GM10266 (cell line): Measurements from ENCODE around the gene AQP6.

Experiments
- DNase-seq: peaks from one replicate; pipeline ENCODE4 v3.0.0; 2012; ENCODE audit errors: extremely low spot score
- TF ChIP-seq, protein P1 (sequence below): IDR thresholded peaks from 2 replicates; pipeline ENCODE4 v1.5.1; 2012; ENCODE audit warnings: mild to moderate bottlenecking, low read depth; ENCODE audit not compliant: control insufficient read depth, insufficient read depth; ENCODE audit errors: missing control alignments

Gene AQP6

GRCh38 chr12:49929581-49929980 is 43.2 kb upstream of the AQP6 start:
- TF ChIP-seq, protein P1, sequence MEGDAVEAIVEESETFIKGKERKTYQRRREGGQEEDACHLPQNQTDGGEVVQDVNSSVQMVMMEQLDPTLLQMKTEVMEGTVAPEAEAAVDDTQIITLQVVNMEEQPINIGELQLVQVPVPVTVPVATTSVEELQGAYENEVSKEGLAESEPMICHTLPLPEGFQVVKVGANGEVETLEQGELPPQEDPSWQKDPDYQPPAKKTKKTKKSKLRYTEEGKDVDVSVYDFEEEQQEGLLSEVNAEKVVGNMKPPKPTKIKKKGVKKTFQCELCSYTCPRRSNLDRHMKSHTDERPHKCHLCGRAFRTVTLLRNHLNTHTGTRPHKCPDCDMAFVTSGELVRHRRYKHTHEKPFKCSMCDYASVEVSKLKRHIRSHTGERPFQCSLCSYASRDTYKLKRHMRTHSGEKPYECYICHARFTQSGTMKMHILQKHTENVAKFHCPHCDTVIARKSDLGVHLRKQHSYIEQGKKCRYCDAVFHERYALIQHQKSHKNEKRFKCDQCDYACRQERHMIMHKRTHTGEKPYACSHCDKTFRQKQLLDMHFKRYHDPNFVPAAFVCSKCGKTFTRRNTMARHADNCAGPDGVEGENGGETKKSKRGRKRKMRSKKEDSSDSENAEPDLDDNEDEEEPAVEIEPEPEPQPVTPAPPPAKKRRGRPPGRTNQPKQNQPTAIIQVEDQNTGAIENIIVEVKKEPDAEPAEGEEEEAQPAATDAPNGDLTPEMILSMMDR: no peak
- DNase-seq: no peak

DNA sequence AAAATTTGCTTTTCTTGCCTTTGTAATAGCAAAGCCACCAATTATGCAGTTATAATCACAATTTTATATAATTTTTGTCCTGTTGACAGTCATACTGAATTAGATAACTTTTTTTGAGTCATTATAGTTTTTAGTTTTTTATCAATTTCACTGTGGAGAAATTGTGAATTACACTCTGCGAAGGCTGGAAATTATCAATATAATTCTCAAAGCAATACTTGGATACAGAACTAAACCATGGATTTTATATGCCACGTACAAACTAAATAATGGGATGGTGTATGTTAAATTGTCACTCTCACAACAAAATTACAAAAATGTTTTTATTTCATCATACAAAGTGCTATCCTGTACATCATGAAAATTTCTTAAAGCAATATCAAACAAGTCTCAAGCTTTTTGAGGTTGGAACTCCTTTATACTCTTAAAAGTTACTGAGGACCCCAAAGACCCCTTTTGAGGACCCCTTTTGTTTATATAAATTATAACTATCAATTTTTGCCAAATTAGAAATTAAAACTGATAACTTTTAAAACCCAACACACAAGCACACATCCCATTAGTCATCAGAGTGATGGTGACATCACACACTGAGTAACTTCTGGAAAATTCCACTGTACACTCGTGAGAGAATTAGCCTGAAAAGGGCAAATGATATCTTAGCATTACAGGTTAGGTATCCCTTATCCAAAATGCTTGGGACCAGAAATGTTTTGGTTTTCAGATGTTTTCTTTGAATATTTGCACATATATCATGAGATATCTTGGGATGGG is 42.0 kb upstream of the AQP6 start:
- no peak for DNase-seq
- TF ChIP-seq, protein P1: no peak

DNA sequence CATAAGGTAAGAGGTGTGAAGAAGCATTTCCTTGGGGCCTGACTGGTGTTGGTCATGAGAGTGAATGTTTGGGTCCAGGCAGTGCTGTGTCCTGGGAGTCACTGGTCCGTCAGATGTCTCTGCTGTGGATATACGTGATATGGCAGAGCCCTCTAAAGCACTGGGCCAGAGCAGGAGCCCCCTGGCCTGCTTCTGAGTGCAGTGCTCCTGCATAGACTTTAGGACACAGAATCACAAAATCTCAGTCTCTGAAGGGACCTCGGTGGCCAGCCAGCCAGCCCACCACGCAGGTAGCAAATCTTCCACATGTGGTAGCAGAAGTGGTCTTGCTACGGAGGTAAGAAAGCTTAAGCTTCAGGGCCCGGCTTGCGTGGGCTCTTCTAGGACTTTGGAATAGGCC is 40.7 kb upstream of the AQP6 start:
- no peak for DNase-seq
- TF ChIP-seq, protein P1: no peak

- TF ChIP-seq, protein P1: no peak
- no peak for DNase-seq
Observed at GRCh38 chr12:49932533-49933130, 40.1 kb upstream of the AQP6 start.

DNA sequence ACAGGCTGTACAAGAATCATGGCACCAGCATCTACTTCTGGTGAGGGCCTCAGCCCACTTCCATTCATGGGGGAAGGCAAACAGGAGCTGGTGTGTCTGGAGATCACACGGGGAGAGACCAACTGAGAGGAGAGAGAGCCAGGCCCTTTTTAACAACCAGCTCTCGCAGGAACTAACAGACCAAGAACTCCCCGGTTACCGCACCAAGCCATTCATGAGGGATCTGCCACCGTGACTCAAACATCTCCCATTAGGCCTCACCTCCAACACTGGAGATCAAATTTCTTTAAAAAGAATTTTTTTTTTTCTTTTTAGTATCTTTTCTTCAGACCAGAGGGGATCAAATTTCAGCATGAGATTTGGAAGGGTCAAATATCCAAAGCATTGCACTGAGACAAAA is 39.0 kb upstream of the AQP6 start:
- TF ChIP-seq, protein P1: no peak
- DNase-seq: no peak

- DNase-seq: no peak
- TF ChIP-seq, protein P1: no peak
Observed at GRCh38 chr12:49934505-49934904, 38.2 kb upstream of the AQP6 start.

- DNase-seq: no peak
Observed at GRCh38 chr12:49936925-49937324, 35.8 kb upstream of the AQP6 start.

More at GRCh38 chr12:49936925-49937324, 35.8 kb upstream of the AQP6 start:
- TF ChIP-seq, protein P1: no peak
